IPS-20b (cell line): Measurements from ENCODE around the gene COL9A2.
"Not testable (repeated sequence)": the region's sequence is repeated elsewhere in the genome, so short reads cannot be mapped to it uniquely, and the experiment has no call there.

ENCODE experiments used
- H3K27ac ChIP-seq: one replicate; pipeline ENCODE4 v1.5.1; 2013; ENCODE audit warnings: low read length
- H3K27me3 ChIP-seq: 2 replicates; pipeline ENCODE4 v1.6.1; 2013; ENCODE audit warnings: mild to moderate bottlenecking, low read length, inconsistent platforms; ENCODE audit not compliant: insufficient read depth
- H3K36me3 ChIP-seq: 2 replicates; pipeline ENCODE4 v1.6.1; 2013; ENCODE audit warnings: low read depth, mild to moderate bottlenecking, inconsistent platforms, low read length, moderate library complexity; ENCODE audit not compliant: insufficient read depth
- H3K4me1 ChIP-seq: 2 replicates; pipeline ENCODE4 v1.6.1; 2013; ENCODE audit warnings: mild to moderate bottlenecking, control low read depth, inconsistent platforms, low read length, moderate library complexity; ENCODE audit not compliant: insufficient read depth
- H3K4me3 ChIP-seq: 2 replicates; pipeline ENCODE4 v1.5.1; 2013; ENCODE audit warnings: mild to moderate bottlenecking, low read length, inconsistent platforms
- H3K9ac ChIP-seq: 2 replicates; pipeline ENCODE4 v1.6.1; 2013; ENCODE audit warnings: low read depth, mild to moderate bottlenecking, inconsistent platforms, low read length, moderate library complexity
- H3K9me3 ChIP-seq: 2 replicates; pipeline ENCODE4 v1.6.1; 2013; ENCODE audit warnings: mild to moderate bottlenecking, low read depth, low read length, inconsistent platforms; ENCODE audit not compliant: insufficient read depth

COL9A2 gene

GRCh38 chr1:40344597-40344996 lies 27.5 kb upstream of the COL9A2 start:
- Histone ChIP-seq H3K4me3 (no peak overlapping the region), H3K27ac (no peak overlapping the region), H3K27me3 (peaks cover 7% of the 10 kb centered on the region), H3K4me1 (no peaks in the 10 kb centered on the region), H3K36me3 (no peaks in the 10 kb centered on the region), H3K9me3 (no peaks in the 10 kb centered on the region), H3K9ac (no peak overlapping the region)

GRCh38 chr1:40342381-40342717 lies 25.3 kb upstream of the COL9A2 start:
- H3K27me3 ChIP-seq: peaks cover 15% of the 10 kb centered on the region
- H3K36me3 ChIP-seq, H3K4me1 ChIP-seq, H3K9me3 ChIP-seq, H3K4me3 ChIP-seq, H3K27ac ChIP-seq, H3K9ac ChIP-seq: not testable (repeated sequence)

- no peak overlapping the region for H3K4me3 ChIP-seq
- H3K9ac ChIP-seq: no peak overlapping the region
- H3K27ac ChIP-seq: no peak overlapping the region
- no peaks in the 10 kb centered on the region for H3K9me3 ChIP-seq
- H3K36me3 ChIP-seq: no peaks in the 10 kb centered on the region
- H3K4me1 ChIP-seq: no peaks in the 10 kb centered on the region
- H3K27me3 ChIP-seq: peaks cover 15% of the 10 kb centered on the region
These were observed 24.6 kb upstream of the COL9A2 start for GRCh38 chr1:40341491-40342380.

GRCh38 chr1:40339420-40340323 lies 22.6 kb upstream of the COL9A2 start:
- Histone ChIP-seq H3K9me3 (no peaks in the 10 kb centered on the region), H3K27ac (no peak overlapping the region), H3K4me3 (no peak overlapping the region), H3K27me3 (peaks cover 15% of the 10 kb centered on the region), H3K36me3 (no peaks in the 10 kb centered on the region), H3K4me1 (no peaks in the 10 kb centered on the region), H3K9ac (no peak overlapping the region)

GRCh38 chr1:40338745-40339419 lies 21.8 kb upstream of the COL9A2 start:
- Histone ChIP-seq H3K27me3 (peaks cover 15% of the 10 kb centered on the region), H3K4me3 (no peak overlapping the region), H3K4me1 (no peaks in the 10 kb centered on the region), H3K27ac (no peak overlapping the region), H3K9ac (no peak overlapping the region), H3K9me3 (no peaks in the 10 kb centered on the region), H3K36me3 (no peaks in the 10 kb centered on the region)

- H3K9ac ChIP-seq: no peak overlapping the region
- peaks cover 15% of the 10 kb centered on the region for H3K27me3 ChIP-seq
- no peaks in the 10 kb centered on the region for H3K9me3 ChIP-seq
- no peaks in the 10 kb centered on the region for H3K36me3 ChIP-seq
- H3K27ac ChIP-seq: no peak overlapping the region
- H3K4me3 ChIP-seq: no peak overlapping the region
- H3K4me1 ChIP-seq: no peaks in the 10 kb centered on the region
These were observed 20.4 kb upstream of the COL9A2 start for GRCh38 chr1:40337443-40337842.

GRCh38 chr1:40332695-40333094 lies 15.6 kb upstream of the COL9A2 start:
- Histone ChIP-seq H3K27ac (no peak overlapping the region), H3K4me1 (no peaks in the 10 kb centered on the region), H3K4me3 (no peak overlapping the region), H3K9ac (no peak overlapping the region), H3K9me3 (no peaks in the 10 kb centered on the region), H3K27me3 (no peaks in the 10 kb centered on the region), H3K36me3 (no peaks in the 10 kb centered on the region)

- not testable (repeated sequence) for H3K4me1 ChIP-seq, H3K9ac ChIP-seq, H3K4me3 ChIP-seq, H3K27me3 ChIP-seq, H3K36me3 ChIP-seq, H3K9me3 ChIP-seq, H3K27ac ChIP-seq
These were observed 14.3 kb upstream of the COL9A2 start for GRCh38 chr1:40331403-40331802.

- Histone ChIP-seq H3K9me3 (no peaks in the 10 kb centered on the region), H3K27me3 (peaks cover 55% of the 10 kb centered on the region), H3K9ac (no peak overlapping the region), H3K4me1 (peaks cover 9% of the 10 kb centered on the region; the same call in 1 of the 2 replicates), H3K36me3 (no peaks in the 10 kb centered on the region), H3K27ac (no peak overlapping the region), H3K4me3 (no peak overlapping the region)
These were observed 2.0 kb upstream of the COL9A2 start for GRCh38 chr1:40318970-40319621.

GRCh38 chr1:40318476-40318875 lies 1.4 kb upstream of the COL9A2 start:
- H3K4me1 ChIP-seq: peaks cover 9% of the 10 kb centered on the region; the same call in 1 of the 2 replicates
- H3K9ac ChIP-seq: no peak overlapping the region
- no peaks in the 10 kb centered on the region for H3K36me3 ChIP-seq
- no peak overlapping the region for H3K4me3 ChIP-seq
- no peak overlapping the region for H3K27ac ChIP-seq
- peaks cover 61% of the 10 kb centered on the region for H3K27me3 ChIP-seq
- no peaks in the 10 kb centered on the region for H3K9me3 ChIP-seq

GRCh38 chr1:40317394-40318074 lies 448 bp upstream of the COL9A2 start:
- no peaks in the 10 kb centered on the region for H3K36me3 ChIP-seq

More at GRCh38 chr1:40317394-40318074, 448 bp upstream of the COL9A2 start:
- no peak overlapping the region for H3K27ac ChIP-seq
- H3K9ac ChIP-seq: no peak overlapping the region
- peaks cover 9% of the 10 kb centered on the region; the same call in 1 of the 2 replicates for H3K4me1 ChIP-seq
- peaks cover 64% of the 10 kb centered on the region for H3K27me3 ChIP-seq
- no peaks in the 10 kb centered on the region for H3K9me3 ChIP-seq
- peak overlapping the region; percentile 67; the same call in 1 of the 2 replicates for H3K4me3 ChIP-seq
